ENCODE data around the gene APOBEC3G.
"Not testable (repeated sequence)": the region's sequence is repeated elsewhere in the genome, so short reads cannot be mapped to it uniquely, and the experiment has no call there.

Gene APOBEC3G

DNA sequence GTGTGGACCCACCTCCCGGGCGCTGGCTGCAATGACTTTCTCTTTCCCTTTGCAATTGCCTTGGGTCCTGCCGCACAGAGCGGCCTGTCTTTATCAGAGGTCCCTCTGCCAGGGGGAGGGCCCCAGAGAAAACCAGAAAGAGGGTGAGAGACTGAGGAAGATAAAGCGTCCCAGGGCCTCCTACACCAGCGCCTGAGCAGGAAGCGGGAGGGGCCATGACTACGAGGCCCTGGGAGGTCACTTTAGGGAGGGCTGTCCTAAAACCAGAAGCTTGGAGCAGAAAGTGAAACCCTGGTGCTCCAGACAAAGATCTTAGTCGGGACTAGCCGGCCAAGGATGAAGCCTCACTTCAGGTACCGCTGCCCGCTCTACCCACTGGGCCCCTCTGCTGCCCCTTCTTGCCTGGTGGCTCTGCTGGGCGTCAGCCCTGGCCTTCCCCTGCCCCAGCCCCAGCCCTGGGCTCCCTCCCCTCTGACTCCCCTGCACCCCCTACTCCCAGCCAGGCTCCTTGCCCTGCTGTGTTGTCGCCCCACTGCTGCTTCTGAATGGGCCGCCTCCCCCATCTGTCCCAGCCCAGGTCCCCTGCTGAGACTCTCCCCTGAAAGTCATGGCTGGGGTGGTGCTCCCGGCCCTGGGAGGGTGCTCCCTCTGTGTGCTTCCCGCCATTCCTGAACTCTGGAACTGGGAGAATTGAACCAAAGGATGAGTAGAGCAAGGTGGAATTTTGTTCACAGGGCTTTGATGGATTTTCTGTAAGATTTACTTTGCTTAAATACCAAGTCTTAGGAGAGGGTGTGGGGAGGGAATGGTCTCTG lies at the start of gene APOBEC3G:
Gene APOBEC3G, plus strand, starts transcription at position 250 of the 815 bp plus-strand sequence. Its CDS starts 87 bp downstream, at position 337.
- DNase-seq: not testable (repeated sequence)

DNA sequence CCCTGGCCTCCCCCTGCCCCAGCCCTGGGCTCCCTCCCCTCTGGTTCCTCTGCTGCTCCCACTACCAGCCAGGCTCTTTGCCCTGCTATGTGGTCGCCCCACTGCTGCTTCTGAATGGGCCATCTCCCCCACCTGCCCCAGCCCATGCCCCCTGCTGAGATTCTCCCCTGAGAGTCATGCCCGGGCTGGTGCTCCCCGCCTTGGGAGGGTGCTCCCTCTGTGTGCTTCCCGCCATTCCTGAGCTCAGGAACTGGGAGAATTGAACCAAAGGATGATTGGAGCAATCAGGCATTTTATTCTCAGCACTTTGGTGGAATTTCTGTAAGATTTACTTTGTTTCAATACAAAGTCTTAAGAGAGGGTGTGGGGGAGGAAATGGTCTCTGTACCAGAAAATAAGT lies 49.4 kb upstream of the APOBEC3G start:
- no peak for DNase-seq

DNA sequence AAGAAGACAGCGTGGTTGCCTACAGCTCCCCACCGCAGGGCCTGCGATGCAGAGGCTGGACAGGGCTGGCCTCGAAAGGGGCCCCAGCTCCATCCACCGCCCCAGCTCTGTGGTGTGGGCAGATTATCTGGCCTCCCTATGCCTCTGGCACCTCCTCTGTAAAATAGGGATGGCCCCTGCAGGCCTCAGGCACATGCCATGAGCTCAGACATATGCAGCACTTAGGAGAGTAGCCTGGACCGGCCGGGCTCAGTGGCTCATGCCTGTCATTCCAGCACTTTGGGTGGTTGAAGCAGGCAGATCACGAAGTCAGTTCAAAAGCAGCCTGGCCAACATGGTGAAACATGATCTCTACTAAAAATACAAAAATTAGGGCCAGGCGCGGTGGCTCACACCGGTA lies 48.8 kb upstream of the APOBEC3G start:
- DNase-seq: no peak

DNA sequence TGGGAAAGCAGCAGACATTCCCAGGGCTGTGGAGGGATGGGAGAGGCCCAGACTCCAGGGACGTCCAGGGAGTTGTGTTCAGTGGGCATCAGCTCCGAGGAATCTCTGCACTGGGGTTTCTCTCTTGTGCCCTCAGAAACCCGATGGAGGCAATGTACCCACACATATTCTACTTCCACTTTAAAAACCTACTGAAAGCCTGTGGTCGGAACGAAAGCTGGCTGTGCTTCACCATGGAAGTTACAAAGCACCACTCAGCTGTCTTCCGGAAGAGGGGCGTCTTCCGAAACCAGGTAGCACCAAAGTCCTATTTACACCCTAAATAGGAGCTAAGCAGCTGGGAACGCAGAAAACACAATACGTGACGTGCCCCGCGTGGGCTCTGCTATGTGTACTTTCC lies 47.8 kb upstream of the APOBEC3G start:
- DNase-seq: no peak

DNA sequence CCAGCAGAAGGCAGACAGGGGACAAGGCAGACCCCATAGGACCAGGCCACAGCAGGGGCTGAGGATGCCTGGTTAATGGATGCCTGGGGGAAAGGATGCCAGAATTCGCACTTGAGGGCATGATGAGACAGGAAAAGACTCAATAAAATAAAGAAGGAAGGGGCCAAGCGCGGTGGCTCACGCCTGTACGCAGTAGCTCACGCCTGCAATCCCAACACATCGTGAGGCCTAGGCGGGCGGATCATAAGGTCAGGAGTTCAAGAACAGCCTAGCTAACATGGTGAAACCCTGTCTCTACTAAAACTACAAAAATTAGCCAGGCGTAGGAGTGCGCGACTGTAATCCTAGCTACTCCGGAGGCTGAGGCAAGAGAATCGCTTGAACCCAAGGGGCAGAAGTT lies 46.4 kb upstream of the APOBEC3G start:
- DNase-seq: no peak

DNA sequence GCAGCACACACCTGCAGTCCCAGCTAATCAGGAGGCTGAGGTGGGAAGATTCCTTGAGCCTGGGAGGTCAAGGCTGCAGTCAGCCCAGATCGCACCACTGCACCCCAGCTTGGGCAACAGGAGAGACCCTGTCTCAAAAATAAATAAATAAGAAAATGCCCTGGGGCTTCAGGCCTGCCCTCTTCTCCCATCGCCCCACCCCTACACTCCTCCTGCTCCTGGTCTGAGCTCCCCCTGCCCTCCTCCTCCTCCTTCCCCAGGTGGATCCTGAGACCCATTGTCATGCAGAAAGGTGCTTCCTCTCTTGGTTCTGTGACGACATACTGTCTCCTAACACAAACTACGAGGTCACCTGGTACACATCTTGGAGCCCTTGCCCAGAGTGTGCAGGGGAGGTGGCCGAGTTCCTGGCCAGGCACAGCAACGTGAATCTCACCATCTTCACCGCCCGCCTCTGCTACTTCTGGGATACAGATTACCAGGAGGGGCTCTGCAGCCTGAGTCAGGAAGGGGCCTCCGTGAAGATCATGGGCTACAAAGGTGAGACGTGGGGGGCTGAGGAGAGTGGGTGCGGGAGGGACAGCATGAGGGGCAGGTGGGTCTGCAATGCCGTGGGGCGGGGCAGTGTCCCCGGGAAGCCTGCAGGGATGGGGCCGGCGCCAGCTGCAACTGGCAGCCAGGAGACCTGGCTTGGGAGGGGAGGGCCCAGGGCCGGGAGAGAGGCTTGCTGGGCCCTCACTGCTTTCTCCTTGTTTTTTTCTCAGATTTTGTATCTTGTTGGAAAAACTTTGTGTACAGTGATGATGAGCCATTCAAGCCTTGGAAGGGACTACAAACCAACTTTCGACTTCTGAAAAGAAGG lies 45.4 kb upstream of the APOBEC3G start:
- not testable (repeated sequence) for DNase-seq

DNA sequence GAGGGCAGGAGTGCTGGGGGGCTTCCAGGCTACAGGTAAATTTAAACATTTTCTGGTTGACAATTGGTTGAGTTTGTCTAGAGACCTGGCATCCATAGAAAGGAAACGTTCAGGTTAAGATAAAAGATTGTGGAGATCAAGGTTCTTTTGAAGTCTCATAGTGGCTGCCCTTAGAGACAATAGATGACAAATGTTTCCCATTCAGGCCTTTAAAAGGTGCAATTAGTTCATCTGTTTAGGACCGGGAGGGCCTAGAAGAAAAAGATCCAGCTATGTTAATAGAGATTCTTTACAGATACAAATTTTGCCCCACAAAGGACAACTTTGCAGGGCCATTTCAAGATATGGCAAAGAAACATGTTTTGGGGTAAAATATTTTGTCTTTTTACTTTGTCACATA lies 40.0 kb upstream of the APOBEC3G start:
- DNase-seq: not testable (repeated sequence)

DNA sequence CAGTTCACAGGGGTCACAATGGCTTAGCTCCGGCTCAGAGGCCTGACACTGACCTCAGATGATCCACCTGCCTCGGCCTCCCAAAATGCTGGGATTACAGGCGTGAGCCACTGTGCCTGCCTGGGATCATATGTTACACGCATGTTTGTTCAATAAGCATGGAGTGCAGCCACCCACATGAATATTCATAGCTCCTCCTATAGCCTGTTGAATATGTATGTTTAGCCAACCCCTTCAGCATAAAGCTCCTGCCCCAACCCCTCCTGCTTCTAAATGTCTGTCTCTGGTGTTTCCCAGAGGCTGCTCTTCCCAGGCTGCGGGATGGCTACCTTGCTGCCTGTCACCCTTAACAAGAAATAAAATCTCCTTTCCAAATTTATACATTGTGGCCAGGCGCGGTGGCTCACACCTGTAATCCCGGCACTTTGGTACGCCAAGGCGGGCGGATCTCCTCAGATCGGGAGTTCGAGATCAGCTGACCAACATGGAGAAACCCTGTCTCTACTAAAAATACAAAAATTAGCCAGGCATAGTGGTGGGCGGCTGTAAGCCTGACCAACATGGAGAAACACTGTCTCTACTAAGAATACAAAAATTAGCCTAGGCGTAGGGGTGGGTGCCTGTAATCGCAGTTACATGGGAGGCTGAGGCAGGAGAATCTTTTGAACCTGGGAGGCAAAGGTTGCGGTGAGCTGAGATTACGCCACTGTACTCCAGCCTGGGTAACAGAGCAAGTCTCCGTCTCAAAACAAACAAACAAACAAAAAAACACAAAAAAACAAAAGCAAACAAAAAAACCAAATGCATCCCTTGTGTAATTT lies 37.6 kb upstream of the APOBEC3G start:
- no peak for DNase-seq

DNA sequence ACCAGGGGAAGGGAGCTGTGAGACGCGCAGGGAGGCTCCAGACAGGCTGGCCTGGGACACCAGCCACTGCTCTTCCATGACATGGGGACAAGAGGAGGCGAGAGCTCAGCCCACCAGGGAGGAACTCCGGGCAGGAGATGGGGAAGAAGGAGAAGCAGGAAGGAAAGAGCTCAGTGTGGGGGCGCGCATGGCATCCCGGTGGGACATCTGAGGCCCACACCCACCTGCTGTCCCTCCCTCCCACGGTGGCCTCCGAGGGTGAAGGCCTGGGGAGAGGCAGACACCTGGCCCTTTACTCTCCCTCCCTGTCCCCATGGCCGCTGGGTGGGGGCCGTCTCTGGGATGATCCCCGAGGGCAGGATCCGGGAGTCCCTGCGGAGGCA lies 36.9 kb upstream of the APOBEC3G start:
- DNase-seq: not testable (repeated sequence)

DNA sequence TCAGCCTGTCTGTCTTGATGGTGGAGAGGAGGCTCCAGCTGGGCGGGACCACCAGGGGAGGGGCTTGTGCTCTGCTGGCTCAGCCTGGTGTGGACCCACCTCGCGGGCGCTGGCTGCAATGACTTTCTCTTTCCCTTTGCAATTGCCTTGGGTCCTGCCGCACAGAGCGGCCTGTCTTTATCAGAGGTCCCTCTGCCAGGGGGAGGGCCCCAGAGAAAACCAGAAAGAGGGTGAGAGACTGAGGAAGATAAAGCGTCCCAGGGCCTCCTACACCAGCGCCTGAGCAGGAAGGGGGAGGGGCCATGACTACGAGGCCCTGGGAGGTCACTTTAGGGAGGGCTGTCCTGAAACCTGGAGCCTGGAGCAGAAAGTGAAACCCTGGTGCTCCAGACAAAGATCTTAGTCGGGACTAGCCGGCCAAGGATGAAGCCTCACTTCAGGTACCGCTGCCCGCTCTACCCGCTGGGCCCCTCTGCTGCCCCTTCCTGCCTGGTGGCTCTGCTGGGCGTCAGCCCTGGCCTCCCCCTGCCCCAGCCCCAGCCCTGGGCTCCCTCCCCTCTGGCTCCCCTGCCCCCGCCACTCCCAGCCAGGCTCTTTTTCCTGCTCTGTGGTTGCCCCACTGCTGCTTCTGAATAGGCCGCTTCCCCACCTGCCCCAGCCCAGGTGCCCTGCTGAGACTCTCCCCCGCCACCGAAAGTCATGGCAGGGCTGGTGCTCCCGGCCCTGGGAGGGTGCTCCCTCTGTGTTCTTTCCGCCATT lies 36.4 kb upstream of the APOBEC3G start, which contains the start of gene APOBEC3F:
Gene APOBEC3F, plus strand, starts transcription at position 327 of the 759 bp plus-strand sequence. Its CDS starts 97 bp downstream, at position 424.
- peak; percentile 26 for DNase-seq

DNA sequence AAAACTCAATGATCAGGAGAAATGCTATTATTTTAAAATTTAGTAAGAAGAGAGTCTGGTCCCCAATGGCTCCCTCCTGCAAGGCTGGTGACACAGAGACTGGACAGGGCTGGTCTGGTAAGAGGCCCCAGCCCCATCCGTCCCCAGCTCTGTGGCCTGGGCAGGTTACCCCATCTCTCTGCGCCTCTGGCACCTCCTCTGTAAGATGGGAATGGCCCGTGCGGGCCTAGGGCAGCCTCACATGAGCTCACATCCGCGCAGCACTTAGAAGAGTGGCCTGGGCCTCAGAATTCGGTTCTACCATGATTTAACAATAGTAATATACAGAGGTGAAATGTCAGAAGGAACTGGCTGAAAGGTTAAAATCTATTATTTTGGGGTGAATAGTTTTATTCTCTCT lies 35.2 kb upstream of the APOBEC3G start:
- no peak for DNase-seq

DNA sequence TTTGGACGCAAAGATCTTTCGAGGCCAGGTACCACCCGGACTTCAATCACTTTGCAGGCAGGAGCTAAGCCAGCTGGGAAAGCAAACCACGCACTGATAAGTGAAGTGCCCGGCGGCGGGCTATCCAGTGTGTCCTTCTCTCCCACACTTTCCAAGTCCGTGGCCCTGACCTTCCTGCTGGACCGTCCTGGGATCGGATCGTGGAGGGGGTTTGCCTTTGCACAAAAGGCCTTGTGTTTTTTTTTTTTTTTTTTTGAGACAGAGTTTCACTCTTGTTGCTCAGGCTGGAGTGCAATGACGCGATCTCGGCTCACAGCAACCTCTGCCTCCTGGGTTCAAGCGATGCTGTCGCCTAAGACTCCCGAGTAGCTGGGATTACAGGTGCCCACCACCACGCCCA lies 34.0 kb upstream of the APOBEC3G start:
- not testable (repeated sequence) for DNase-seq

DNA sequence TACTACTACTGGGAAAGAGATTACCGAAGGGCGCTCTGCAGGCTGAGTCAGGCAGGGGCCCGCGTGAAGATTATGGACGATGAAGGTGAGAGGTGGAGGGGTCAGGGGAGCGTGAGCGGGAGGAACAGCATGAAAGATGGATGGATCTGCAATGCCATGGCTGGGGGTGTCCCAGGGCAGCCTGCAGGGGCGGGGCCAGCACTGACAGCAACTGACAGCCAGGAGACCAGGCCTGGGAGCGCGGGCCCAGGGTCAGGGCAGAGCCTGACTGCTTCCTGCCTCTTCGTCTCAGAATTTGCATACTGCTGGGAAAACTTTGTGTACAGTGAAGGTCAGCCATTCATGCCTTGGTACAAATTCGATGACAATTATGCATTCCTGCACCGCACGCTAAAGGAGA lies 31.9 kb upstream of the APOBEC3G start:
- DNase-seq: not testable (repeated sequence)

DNA sequence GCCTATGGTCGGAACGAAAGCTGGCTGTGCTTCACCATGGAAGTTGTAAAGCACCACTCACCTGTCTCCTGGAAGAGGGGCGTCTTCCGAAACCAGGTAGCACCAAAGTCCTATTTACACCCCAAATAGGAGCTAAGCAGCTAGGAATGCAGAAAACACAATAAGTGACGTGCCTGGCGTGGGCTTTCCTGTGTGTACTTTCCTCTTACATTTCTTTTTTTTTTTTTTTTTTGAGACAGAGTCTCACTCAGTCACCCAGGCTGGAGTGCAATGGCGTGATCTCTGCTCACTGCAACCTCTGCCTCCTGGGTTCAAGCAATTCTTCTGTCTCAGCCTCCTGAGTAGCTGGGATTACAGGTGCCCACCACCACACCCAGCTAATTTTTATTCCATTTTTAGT lies 27.6 kb upstream of the APOBEC3G start:
- not testable (repeated sequence) for DNase-seq

DNA sequence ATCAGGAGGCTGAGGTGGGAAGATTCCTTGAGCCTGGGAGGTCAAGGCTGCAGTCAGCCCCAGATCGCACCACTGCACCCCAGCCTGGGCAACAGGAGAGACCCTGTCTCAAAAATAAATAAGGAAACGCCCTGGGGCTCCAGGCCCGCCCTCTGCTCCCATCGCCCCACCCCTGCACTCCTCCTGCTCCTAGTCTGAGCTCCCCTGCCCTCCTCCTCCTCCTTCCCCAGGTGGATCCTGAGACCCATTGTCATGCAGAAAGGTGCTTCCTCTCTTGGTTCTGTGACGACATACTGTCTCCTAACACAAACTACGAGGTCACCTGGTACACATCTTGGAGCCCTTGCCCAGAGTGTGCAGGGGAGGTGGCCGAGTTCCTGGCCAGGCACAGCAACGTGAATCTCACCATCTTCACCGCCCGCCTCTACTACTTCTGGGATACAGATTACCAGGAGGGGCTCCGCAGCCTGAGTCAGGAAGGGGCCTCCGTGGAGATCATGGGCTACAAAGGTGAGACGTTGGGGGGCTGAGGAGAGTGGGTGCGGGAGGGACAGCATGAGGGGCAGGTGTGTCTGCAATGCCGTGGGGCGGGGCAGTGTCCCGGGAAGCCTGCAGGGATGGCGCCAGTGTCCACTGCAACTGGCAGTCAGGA lies 25.1 kb upstream of the APOBEC3G start:
- DNase-seq: not testable (repeated sequence)

DNA sequence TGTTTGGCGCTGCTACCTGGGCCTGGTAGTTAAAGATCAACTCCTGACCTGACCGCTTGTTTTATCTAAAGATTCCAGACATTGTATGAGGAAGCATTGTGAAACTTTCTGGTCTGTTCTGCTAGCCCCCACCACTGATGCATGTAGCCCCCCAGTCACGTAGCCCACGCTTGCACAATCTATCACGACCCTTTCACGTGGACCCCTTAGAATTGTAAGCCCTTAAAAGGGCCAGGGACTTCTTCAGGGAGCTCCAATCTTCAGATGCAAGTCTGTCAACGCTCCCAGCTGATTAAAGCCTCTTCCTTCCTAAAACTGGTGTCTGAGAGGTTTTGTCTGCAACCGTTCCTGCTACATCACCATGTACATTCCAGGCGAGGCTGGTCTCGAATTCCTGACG lies 21.4 kb upstream of the APOBEC3G start:
- DNase-seq: no peak

DNA sequence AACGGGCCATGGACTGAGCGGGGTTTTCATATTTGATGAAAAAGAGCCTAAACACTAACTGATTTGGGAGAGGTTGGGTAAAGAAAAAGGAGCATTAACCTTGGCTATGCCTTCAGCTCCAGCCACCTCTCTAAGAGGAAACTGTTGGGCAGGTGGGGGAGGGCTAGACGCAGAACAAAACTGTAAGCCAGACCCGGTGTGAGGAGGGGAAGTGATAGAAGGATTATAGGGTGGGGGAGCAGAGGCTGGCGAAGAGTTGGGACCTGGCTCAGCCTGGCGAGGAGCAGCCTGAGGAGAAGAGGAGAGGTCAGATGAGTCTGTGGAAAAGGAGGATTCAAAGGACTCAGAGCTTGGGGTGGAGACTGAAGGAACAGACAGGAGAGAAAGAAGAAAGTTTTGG lies 15.8 kb upstream of the APOBEC3G start:
- DNase-seq: not testable (repeated sequence)

DNA sequence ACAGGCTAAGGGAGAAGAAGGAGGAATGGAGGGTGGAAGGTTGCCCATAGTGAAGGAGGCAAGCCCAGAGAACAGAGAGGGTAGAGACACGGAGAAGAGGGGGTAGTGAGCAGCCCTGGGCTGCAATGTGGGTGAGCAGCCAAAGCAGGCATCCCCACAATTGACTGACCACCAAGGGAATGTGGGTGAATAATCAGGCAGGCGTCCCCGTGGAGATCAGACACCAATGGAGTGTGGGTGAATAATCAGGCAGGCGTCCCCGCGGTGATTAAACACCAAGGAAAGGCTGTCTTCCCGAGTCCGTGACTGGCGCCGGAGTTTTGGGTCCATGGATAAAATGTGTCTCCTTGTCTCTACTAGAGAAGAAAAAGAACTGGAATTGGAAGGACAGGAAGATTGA lies 15.1 kb upstream of the APOBEC3G start:
- DNase-seq: not testable (repeated sequence)

DNA sequence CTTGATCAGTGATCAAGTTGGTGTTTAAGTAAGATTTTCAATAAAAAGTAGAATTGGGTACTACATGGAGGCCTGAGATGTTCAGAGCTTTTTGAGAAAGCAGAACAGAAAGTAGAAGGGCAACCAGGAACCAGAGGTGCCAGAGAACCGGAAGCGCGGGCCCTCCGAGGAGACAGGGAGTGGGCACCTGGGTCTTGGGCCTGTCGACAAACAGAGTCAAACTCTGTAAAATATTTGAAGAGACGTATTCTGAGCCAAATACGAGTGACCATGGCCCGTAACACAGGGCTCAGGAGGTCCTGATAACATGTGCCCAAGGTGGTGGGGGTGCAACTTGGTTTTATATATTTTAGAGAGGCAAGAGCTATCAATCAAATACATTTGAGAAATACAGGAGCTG lies 13.2 kb upstream of the APOBEC3G start:
- DNase-seq: not testable (repeated sequence)

DNA sequence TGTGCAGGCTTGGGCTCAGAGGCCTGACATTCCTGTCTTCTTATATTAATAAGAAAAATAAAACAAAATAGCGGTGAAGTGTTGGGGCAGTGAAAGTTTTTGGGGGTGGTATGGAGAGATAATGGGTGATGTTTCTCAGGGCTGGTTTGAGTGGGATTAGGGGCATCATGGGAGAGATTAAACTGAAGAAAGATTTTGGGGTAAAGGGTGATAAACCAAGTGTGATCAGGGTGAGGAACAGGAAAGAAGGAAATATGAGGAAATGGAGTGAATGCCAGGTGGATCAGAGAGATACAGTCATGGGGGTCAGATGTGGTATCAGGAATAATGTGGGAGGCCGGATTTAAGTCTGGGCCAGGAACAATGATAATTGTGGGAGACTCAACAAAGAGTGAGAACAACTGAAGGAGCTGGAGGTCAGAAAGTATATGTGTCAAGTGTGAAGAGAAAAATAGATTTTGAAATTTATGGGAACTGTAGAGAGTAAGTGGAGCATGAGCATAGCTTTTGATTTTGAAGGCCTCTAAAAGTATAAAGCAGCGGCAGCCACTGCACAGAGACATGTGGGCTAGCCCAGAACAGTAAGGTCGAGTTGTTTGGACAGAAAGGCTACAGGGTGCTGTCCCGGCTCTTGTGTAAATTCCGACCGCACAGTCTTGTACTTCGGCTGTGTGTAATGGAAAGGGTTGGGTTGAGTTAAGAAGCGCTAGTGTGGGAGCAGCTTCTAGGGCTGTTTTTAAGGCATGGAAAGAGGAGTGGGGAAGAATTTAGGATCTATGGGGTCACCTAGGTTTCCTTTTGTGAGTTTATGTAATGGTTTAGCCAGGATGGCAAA lies 10.4 kb upstream of the APOBEC3G start:
- not testable (repeated sequence) for DNase-seq

Measured in NCI-H2171 treated with DMSO at 0.1 percent for 48 hours (cell line).